Measurements from ENCODE around the gene FARS2.

DNA sequence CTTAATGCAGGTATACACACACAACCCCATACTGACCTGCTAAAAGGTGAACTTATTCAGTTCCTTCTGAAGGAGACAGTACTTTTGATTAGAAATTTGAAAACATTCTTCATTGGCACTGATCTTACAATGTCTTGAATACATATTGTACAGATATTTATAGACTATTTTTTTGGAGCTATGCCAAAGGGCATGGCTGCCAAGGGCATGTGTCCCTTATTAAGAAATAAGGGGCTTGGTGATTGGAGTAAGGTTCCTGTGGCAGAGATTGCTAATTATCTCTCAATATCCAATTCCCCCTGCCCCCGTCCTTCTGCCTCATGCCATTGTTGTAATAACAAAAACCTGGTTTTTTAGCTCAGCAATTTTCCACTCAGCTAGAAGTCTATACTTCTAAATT is 355.9 kb downstream of the FARS2 start:
- no peak for TF ChIP-seq CTCF (IDR thresholded peaks at IDR 0.05)
- TF ChIP-seq POLR2A (IDR thresholded peaks at IDR 0.05), result no peak
- no peak for TF ChIP-seq POLR2AphosphoS5 (IDR thresholded peaks at IDR 0.05)

All from transverse colon (tissue), 4 donors.